GM19438 (cell line): ENCODE results near the gene SLC38A8.

Experiments used
- ATAC-seq: cut with Tn5 transposase; IDR thresholded peaks from one replicate; pipeline ENCODE4 v1.9.1; 2021; ENCODE audit warnings: low read depth; ENCODE audit not compliant: unreplicated experiment

Gene SLC38A8

DNA sequence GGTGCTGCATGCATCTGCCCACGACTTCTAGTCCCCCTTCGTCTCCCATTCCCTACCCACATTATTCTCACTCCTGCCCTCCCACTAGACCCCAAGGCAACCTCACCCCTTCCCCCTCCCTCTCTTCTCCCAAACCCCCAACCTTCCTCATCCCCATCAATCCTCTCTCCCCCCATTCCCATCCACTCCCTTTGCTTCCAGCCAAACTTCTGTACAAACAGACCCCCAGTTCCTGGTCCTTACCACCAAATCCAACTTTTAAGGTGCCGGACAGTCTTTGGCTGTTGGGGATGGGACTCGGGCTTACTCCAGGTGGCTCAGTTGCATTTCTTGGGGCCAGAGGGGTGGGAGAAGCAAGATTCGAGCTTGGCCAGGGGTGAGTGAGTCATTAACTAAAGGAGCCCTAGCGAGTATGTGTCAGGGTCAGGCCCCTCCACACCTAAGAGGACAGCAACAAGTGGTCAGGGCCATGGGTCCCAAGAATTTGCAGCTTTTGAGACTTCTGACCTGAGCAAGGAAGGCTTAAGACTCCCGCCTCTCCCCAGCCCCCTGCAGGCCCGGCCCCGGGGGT, at the start of gene SLC38A8:
Gene SLC38A8, minus strand, starts transcription at position 488 of the 571 bp plus-strand sequence. CDS start 638 bp downstream, outside the sequence.
- no peak for ATAC-seq

DNA sequence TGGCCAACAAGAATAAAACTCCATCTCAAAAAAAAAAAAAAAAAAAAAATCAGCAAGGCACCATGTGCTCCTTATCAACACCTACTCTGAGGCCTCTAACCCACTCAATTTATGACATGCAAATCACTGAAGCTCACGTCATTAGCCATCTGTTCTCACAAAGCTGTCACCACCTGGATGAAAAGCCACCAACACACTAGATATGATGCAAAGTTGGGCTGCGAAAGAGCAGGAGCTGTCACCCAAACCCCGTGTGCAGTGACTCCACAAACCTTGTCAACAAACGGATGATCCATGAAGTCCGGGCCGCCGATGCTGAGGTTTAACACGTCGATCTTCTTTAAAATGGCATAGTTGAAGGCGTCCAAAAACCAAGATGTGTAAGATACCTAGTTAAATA, 48.9 kb upstream of the SLC38A8 start:
- ATAC-seq = no peak

DNA sequence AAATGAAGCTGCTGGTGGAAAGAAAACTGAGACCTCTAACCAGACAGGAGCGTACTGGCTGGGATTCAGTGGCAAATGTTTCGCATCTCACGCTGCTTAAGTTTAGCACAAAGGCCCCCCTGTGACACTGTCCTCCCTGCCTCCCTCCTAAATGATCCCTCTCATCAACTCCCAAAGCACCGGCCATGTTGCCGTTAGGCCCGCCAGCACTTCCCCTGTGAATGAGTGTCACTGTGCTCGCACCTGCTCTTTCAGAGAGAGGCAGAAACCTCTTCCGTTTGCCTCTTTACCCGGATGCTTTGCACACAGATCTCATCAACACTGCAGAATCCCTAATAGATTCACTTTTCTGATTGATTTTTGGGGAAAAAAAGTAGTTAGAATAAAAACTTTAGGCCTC, 47.6 kb upstream of the SLC38A8 start:
- ATAC-seq = no peak

DNA sequence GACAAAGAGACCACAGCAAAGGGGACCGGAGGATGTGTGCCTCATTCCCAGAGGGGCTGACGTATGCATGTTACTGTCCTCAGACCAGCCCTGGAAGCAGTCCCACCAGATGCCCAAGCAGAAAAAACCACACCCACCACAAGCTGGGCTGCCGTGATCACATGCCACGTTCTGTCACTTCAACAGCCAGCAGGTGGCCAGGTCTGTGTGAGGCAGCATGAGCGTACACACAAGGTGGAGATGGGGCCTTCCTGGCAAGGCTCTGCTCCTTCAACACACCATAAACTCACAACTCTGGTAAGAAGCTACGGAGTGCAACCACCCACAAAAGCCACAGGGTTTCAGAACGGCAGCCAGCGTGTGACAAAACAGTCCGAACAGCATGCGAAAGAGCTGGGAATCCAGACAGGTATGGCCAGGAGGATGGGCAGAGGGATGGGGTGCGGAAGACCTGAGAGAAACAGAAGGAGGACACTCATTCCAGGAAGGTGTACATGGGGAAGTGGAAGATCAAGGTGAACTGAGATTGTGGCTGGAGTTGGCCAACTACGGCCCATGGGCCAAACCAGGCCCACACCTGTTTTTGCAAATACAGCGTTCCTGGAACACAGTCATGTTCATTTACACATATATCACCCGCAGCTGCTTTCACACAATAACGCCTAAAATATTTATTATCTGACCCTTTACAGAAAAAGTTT, 46.2 kb upstream of the SLC38A8 start:
- peak; percentile 78 for ATAC-seq

DNA sequence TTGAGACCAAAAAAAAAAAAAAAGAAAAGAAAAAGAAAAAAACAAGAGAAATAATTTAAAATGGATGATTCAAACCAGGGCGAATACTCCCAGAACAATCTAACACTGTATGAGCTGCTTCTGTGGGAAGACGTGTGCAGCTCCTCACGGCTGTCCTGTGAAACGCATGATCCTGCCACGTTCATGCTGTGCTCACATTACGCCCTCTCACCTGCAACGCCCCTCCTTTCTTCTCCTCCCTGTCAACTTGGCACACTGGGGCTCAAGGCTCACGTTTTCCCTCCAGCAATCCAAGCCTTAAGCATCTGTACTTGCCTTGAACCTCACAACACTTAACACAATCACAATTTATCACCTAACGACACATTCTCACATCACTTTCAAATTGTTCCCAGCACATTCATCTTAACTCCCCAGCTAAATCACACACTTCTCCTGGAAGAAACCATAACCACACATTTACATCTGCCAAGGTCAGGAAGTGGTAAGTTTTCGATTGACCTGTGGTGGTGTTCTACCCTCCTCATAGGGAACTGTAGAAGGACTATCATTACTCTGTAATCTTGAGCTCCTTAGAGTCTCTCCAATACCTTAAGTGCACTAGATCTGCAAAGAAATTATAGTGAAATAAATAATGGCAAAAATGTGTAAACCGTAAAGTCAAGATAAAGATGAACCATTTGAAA, 45.0 kb upstream of the SLC38A8 start:
- no peak for ATAC-seq

DNA sequence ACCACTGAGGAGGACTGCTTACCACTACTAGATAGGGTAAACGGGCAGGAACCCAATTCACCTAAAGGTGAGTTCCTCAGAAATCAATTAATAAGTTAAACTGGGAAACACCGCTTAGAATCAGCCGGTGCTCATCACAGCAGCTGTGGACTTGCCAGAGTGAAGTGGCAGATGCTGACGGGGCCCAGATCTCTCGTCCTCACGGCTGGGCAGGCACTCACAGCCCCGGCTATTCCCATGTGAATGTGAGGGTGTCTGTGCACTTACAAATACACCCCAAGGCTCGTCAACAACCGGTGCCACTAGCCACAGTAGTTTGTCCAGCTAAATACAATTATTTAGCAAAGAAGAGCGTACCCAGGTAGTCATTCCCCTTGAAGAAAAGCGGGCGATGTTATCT, 44.4 kb upstream of the SLC38A8 start:
- no peak for ATAC-seq

DNA sequence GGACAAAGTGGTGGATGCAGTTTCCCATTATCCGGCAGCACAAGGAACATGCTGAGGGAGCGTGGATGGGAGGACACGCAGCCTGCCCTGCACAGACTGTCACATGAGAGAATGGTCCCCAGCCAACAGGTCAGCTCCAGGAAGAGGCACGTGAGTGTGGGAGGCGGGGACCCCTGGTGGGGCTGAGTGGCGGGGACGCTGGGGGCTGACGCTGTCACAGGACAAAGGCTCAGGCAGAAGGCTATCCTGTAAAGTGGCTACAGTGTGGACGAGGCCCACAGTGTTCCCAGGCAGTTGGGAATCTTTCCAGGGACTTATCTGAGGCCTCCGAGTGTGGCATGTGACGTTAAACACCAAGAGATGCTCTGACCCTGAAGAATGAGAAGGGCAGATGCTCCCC, 43.7 kb upstream of the SLC38A8 start:
- ATAC-seq = no peak

DNA sequence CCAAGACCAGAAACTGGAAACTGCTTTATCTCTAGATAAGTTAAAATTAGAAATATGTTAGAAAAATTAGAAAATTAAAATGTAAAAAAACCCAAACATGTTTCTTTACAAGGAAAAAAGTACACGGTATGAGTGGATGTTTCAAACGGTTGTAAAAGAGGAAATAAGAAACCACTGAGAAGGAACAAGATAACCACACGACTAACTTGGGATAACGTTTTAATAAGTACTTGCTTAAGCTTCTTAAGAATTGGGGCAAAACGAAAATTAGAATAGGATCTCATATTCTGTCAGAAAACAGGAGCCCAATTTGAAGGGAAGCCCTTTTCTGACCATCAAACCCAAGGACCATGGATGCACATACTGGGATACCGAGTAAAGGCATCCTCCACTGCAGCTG, 43.2 kb upstream of the SLC38A8 start:
- no peak for ATAC-seq

DNA sequence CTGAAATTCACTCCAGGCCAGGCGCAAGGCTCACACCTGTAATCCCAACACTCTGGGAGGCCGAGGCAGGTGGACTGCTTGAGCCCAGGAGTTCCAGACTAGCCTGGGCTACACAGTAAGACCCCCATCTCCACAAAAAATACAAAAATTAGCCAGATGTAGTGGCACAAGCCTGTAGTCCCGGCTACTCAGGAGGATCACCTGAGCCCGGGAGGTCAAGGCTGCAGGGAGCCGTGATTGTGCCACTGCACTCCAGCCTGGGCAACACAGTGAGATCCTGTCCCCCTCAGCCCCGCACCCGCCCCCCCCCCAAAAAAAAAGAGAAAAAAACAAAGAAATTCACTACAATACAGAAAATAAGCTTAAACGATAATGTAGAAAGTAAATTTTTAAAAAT, 42.7 kb upstream of the SLC38A8 start:
- no peak for ATAC-seq

DNA sequence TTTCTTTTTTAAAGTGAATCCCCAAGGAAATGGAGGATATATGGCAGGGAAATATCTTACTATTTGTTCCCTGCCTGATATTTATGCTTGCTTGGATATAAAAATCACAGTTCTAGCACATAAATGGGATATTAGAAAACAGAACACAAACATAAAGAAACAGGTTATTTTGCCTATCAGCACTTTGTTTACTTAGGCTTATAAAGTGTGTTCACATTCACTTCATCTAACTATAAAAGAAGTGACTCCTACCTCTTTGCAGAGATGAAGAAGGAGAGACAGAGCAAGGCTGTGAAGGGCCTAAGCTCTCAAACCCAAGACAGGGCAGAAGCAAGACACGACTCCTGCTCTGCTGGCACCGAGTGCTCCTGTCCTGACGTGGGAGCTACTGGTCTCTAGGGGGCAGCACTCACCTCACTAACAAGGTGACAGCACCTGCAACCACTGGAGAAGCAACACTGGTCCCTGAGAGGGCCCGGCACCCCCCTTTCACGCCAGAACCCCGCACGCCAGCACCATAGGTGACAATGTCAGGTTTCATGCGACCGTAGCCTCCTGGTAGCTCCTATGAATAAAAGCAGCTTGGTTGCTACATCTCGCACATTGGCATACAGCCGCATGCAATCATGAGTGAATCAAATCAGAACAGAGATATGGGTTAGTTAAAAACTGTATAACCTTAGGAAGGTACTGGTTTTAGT, 42.1 kb upstream of the SLC38A8 start:
- ATAC-seq = no peak

DNA sequence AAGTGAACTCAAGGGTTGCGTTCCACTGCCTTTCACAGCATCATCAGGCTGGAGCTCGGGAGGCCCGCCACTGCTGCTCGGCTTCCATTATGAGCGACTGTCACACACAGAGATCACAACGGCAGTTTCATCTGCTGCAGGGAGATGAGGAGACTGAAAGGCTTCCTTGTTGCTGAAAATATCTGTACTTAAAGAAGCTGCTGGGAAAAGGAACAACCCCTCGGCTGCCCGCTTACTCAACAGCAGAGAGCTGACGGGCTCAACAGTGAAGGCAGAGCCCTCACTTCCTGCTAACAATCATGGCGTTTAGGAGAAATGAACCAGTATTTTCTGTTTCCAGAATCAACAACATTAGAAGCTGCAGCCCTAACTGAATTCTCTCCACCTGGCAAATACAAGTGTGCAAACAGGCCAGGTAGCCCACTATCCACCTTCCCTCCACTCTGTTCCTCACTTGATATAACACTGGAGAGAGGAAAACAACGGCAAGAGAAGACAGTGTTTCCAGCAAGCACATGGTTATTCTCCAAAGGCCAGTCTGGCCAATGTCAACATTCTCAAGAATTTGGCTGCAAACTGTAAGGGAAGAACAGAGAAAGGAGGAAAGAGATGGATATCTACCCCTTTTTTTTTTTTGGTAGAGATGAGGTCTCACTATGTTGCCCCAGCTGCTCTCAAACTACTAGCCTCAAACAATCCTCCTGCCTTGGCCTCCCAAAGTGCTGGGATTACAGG, 40.4 kb upstream of the SLC38A8 start:
- ATAC-seq = no peak

DNA sequence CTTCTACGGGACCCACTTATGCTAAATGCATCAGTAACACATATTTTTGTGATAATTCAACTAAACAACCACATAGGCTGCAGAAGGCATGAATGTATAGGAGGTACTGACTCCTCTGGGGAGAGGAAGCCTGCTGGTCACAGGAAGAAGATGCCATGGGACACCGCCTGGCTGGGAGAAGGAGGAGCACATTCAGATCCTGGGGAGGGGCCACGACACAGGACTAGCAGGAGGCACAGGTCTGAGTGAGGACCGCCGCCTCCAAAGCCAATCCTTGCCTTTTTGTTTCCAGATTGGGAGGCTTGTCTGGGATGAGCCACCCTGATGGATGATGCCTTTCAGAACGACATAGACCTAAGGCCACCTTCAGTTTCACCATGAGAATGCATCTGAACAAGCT, 39.5 kb upstream of the SLC38A8 start:
- ATAC-seq = no peak

DNA sequence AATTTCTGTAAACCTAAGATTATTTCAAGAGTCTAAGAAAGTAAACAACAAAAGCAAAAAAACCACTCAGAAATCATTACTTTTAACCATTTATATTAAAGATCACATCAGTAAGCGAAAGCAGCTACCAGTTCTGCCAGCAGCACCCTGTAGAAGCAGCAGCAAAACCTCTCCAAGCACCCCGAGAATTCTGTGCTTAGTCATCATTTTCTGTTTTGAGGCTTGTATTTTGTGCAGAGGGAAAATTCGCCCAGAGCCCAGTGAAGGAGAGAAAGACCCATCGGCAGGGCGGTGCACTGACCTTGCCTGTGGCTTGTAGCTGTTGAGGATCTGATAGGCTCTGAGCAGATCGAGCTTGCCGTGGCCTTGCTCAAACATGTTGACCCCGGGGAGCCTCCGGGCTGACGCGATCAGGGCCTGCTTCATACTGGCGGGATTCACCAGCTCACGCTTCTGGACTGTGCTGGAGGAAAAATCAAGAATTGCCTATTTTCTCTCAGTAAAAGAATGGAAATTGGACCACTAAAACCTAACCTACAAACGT, 38.9 kb upstream of the SLC38A8 start:
- ATAC-seq = no peak

DNA sequence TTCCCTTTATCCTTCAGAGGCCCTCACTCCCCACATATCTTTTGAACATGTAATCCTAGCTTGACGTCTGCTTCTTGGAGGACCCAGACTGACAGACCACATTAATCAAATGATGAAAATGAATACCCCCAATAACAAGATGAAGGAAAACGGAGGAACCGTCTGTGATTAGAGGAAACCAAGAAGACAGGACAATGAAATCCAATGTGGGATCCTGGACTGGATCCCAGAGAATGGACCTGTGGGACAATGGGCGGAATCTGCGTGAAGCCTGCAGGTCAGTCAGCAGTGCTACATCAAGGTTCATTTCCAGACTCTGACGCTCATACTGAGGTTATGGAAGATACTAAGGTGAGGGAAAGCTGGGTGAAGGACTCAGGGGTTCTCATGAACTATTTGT, 38.2 kb upstream of the SLC38A8 start:
- ATAC-seq = no peak

DNA sequence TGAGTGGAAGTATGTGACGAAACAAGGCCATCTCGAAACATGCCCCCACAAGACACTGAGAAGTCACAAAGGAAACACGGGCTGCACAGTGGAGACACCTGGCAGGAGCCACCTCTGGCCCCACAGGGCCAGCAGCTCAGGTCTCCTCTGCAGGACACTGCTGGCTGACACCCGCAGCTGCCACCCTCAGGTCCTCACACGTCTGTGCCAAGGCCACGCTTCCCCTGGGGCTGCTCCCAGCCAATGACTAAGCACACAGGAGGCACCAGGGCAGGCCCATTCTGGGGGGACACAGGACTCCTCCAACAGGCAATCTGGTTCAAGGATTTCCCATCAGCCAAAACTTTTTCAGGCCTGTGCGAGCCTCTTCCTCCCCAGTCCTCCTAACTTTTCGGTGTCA, 37.8 kb upstream of the SLC38A8 start:
- ATAC-seq = no peak

DNA sequence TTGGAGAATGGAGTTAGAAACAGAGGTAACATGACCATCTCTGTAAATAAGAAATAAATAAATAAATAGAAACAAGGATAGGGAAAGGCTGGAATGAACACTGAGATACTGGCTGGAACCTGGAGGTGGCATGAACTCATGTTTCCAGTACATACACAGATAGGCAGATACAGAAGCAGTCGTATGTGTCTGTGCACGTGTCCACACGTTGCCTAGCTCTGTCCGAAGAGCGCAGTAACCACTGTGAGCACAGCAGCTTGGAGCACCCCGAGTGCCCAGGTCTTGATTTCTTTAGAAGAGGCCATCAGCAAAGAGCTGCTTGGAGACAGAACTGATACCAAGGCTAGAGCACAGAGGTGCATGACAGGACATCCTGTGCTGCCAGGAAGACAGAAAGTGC, 37.1 kb upstream of the SLC38A8 start:
- no peak for ATAC-seq

DNA sequence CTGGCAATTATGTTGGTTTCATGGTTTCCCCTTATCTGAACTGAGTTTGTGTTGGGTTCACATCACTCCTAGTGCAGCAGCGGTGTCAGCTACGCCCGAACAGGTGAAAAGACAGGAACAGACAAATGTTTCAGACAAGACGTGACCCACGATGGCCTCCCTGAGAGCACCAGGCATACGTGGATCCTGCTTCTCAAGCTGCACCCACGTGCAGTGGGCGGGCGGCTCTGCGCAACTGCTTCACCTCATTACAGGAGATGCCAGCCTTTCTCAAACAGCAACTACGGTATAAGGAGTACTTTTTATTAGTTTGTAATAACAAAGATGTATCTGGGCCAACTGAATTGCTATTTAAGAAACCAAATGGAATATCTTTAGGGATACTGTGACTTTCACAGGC, 32.8 kb upstream of the SLC38A8 start:
- no peak for ATAC-seq

DNA sequence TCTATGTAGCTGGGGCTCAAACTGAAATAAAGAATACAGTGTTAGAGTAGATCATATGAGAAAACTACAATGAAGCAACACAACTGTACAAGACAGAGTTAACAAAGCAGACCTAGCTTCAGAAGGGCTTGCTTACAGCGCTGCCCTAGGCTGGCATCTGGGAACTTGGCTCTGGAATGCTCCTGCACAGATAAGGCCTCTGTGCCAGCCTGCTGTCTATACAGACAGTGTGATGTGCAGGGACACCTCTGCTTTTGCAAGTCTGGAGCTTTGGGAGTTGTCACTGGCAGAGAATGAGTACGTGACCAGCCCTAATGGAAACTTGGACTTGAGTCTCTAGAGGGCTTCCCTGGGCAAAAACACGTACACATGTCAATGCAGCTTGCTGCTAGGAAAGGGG, 32.1 kb upstream of the SLC38A8 start:
- no peak for ATAC-seq

DNA sequence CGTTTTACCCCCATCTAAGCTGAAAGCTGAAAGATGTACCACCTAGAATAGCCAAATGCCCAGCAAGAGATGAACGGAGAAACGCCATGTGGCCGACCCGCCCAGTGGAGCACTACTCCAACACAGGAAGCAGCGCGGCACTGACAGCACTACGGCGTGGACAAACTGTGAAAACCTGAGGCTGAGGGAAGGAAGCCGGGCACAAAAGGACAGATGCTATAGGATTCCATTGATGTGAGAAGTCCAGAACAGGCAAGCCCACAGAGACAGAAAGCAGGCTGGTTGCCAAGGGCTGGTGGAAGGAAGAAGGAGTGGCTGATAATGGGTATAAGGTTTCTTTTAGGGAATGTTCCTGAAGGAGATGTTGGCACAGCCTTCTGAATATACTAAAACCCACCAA, 29.4 kb upstream of the SLC38A8 start:
- ATAC-seq = no peak

DNA sequence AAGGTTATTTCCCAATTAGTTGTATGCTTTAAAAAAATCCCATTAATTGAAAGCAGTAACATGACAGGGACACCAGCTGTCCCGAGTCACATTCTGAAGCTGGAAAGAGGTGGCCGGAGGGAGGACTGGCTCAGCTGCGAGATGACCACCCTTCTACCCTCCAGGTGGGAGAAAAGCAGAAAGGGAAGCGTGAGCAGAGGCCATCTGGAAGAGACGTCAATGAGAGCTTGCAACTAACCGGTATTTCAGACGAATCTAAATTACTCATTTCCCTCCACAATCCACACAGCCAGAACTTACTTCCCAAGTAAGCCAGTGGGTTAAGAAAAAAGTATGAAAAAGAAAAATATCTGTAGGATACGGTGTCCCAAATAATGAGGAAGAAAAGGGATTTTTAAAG, 28.5 kb upstream of the SLC38A8 start:
- no peak for ATAC-seq

DNA sequence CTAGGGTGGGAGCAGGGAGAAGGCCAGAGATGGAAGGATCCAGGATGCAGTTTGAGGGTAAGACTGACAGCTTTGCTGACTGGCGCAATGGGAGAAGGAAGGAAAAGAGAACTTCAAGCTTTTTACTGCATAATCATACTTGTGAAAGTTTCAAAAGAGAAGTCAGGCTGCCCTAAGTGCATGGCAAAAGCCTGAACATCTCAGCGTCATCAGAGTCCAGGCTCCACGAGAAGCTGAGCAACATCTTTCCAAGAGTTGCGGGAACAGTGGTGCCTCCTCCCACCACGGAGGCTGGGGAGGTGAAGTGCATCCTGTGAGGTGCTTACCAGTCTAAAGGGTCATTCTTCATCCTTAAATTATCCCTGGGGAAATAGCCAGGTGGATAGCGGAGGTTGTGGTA, 26.9 kb upstream of the SLC38A8 start:
- ATAC-seq = no peak
